ENCODE results near the gene DGKK.

- no peak for TF ChIP-seq CTCF (IDR thresholded peaks at IDR 0.05)
- no peak for TF ChIP-seq POLR2A (IDR thresholded peaks at IDR 0.05)
Measured at GRCh38 chrX:50495616-50496015, 25.0 kb upstream of the DGKK start.

Measured in heart left ventricle (tissue), 13 donors.